Measurements from ENCODE around the gene C1orf210.

DNA sequence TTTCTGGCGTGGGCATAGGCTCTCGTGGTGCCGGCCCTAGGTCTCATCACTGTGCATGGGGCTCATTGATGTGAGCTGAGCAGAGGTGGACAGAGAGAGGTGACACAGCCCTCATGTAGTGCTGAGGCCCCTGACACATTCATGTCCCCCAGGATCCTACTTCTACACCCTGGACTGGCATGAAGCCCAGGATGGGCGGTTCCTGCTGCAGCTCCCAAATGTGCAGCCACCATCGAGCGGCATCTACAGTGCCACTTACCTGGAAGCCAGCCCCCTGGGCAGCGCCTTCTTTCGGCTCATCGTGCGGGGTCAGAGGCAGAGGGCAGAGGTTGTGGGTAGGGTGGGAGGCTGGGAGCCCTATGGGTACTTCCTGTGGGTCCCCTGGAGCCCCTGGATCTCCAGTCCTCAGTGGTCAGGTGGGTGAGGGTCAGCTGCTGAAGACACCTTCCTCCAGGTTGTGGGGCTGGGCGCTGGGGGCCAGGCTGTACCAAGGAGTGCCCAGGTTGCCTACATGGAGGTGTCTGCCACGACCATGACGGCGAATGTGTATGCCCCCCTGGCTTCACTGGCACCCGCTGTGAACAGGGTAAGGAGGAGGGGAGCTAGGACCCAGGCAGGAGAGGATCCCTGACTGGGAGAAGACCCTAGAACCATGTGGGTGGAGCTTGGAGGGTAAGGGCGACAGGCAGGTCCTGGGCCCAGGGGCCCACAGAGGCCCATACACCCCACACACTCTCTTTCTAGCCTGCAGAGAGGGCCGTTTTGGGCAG lies 21.5 kb upstream of the C1orf210 start:
- TF ChIP-seq, protein P1, sequence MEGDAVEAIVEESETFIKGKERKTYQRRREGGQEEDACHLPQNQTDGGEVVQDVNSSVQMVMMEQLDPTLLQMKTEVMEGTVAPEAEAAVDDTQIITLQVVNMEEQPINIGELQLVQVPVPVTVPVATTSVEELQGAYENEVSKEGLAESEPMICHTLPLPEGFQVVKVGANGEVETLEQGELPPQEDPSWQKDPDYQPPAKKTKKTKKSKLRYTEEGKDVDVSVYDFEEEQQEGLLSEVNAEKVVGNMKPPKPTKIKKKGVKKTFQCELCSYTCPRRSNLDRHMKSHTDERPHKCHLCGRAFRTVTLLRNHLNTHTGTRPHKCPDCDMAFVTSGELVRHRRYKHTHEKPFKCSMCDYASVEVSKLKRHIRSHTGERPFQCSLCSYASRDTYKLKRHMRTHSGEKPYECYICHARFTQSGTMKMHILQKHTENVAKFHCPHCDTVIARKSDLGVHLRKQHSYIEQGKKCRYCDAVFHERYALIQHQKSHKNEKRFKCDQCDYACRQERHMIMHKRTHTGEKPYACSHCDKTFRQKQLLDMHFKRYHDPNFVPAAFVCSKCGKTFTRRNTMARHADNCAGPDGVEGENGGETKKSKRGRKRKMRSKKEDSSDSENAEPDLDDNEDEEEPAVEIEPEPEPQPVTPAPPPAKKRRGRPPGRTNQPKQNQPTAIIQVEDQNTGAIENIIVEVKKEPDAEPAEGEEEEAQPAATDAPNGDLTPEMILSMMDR (IDR thresholded peaks at IDR 0.05): no peak
- no peak for TF ChIP-seq EZH2 (IDR thresholded peaks at IDR 0.05; ENCODE audit: borderline replicate concordance, insufficient read depth, low read depth, low read length, poor library complexity, severe bottlenecking)
